Neural progenitor cell (in vitro differentiated cells): Measurements from ENCODE around the gene SLC4A8.

Experiments used
- EZH2 ChIP-seq: fragments of 200-600 bp; sonication (generic); IDR thresholded peaks from 2 replicates; pipeline ENCODE4 v1.6.1; 2017; ENCODE audit warnings: antibody characterized with exemption, mild to moderate bottlenecking, moderate library complexity
- EZH2phosphoT487 ChIP-seq: fragments of 200-600 bp; sonication (generic); IDR thresholded peaks from 2 replicates; pipeline ENCODE4 v1.6.1; 2017; ENCODE audit warnings: antibody characterized with exemption
- TF ChIP-seq, protein P1 (sequence below): fragments of 200-600 bp; sonication (generic); IDR thresholded peaks from 2 replicates; pipeline ENCODE4 v1.5.1; 2017; ENCODE audit warnings: antibody characterized with exemption, mild to moderate bottlenecking

DNA sequence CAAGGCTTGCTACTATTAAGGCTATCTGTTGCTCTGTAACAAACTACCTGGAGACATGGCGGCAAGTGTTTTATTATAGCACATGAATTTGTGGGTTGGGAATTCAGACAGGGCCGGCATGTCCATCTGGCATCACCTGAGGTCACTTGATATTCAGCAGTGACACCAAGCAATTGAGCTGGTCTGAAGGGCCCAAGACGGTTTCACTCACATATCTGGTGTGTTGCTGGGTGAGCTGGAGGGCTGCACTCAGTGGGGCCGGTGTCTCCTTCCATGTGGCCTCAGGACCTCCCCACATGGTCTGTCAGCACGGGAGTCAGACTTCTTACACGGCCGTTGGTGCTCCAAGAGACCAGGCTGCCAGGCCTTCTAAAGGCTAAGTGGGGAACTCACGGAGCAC, 114.0 kb downstream of the SLC4A8 start:
- TF ChIP-seq, protein P1, sequence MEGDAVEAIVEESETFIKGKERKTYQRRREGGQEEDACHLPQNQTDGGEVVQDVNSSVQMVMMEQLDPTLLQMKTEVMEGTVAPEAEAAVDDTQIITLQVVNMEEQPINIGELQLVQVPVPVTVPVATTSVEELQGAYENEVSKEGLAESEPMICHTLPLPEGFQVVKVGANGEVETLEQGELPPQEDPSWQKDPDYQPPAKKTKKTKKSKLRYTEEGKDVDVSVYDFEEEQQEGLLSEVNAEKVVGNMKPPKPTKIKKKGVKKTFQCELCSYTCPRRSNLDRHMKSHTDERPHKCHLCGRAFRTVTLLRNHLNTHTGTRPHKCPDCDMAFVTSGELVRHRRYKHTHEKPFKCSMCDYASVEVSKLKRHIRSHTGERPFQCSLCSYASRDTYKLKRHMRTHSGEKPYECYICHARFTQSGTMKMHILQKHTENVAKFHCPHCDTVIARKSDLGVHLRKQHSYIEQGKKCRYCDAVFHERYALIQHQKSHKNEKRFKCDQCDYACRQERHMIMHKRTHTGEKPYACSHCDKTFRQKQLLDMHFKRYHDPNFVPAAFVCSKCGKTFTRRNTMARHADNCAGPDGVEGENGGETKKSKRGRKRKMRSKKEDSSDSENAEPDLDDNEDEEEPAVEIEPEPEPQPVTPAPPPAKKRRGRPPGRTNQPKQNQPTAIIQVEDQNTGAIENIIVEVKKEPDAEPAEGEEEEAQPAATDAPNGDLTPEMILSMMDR, result no peak
- TF ChIP-seq EZH2 (no peak), EZH2phosphoT487 (no peak)
